GM19035 (cell line): Measurements from ENCODE around the gene TPM2.
"Not testable (repeated sequence)": the region's sequence is repeated elsewhere in the genome, so short reads cannot be mapped to it uniquely, and the experiment has no call there.

Experiments
- ATAC-seq: cut with Tn5 transposase; IDR thresholded peaks from one replicate; pipeline ENCODE4 v1.9.1; 2021; ENCODE audit not compliant: unreplicated experiment

Gene TPM2

DNA sequence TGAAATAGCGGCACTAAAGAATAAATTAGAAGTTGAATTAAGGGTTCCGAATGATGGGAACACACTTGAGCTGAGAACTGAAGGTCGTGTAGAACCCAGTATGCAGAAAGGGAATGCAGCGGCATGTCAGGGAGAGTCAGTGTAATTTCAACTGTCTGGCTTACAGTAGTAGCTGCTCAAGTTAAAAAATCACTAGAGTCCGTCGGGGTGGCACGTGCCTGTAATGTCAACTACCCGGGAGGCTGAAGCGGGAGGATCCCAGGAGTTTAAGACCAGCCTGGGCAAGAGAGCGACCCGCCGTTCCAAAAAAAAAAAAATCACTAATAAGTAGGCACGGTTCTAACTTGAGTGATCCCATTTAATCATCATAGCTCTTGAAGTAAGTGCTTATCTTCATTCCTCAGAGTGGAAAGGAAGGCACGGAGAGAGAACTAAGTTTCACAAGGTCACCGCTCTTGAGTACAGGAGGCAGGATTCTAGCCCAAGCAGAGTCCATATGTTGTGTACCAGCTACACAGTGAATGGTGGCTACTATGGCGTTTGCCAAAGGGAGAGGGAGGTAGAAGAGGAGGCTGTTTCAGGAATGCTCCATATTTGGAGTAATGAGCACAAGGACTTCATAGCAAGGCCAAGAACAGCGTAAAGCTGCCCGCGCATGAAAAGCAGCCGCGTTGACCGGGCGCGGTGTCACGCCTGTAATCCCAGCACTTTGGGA lies 32.7 kb downstream of the TPM2 start:
- no peak for ATAC-seq

DNA sequence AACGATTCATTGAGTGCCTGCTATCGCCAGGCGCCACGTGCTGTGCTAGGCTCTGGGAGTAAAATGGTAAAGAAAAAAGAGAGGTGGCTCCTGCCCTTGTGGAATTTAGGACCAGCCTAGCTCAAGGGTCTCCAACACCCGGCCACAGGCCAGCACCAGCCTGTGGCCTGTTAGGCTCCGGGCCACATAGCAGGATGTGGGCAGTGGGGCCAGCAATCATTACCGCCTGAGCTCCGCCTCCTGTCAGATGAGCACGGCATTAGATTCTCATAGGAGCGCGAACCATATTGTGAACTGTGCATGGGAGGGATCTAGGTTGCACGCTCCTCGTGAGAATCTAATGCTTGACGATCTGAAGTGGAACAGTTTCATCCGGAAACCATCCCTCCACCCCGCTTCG lies 33.4 kb downstream of the TPM2 start:
- no peak for ATAC-seq

DNA sequence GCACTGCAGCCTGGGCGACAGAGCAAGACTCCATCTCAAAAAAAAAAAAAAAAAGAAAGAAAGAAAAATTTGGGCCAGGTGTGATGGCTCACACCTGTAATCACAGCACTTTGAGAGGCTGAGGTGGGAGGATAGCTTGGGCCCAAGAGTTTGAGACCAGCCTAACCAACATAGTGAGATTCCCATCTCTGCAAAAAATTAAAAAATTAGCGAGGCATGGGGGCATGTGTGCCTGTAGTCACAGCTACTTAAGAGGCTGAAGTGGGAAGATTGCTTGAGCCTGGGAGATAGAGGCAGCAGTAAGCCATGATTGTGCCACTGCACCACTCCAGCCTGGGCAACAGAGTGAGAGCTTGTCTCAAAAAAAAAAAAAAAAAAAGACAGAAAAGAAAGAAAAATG lies 36.1 kb downstream of the TPM2 start:
- no peak for ATAC-seq

DNA sequence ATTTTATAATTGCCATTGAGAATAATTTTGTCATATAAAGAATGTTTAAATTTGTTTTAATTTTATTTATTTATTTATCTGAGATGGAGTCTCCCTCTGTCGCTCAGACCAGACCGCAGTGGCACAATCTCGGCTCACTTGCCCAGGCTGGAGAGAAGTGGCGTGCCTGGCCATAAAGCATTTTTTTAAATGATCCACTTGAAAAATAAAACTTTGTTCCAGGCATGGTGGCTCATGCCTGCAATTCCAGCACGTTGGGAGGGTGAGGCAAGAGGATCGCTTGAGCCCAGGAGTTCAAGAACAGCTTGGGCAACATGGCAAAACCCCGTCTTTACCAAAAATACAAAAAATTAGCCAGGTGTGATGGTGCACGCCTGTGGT lies 36.9 kb downstream of the TPM2 start:
- ATAC-seq, result no peak

DNA sequence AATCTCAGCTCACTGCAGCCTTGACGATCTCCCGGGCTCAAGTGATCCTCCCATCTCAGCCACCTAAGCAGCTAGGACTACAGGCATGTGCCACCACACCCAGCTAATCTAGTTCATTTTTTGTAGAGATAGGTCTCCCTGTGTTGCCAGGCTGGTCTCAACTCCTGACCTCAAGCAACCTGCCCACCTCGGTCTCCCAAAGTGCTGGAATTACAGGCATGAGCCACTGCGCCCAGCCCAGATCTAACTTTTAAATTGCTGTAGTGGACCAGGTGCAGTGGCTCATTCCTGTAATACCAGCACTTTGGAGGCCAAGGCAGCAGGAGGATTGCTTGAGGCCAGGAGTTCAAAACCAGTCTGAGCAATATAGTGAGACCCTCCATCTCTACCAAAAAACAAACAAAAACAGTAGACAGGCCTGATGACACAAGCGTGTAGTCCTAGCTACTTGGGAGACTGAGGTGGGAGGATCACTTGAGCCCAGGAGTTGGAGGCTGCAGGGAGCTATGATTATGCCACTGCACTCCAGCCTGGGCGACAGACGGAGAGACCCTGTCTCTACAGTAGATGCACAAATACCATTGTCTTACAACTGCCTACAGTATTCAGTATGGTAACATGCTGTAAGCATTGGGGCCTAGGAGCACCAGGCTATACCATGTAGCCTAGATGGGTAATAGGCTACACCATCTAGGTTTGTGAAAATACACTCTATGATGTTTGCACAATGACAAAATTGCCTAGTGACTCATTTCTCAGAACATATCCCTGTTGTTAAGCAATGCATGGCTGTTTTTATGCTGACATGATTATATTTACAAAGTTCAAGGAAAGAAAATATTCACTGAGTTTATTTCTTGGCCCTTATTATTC lies 37.5 kb downstream of the TPM2 start:
- ATAC-seq, result no peak

DNA sequence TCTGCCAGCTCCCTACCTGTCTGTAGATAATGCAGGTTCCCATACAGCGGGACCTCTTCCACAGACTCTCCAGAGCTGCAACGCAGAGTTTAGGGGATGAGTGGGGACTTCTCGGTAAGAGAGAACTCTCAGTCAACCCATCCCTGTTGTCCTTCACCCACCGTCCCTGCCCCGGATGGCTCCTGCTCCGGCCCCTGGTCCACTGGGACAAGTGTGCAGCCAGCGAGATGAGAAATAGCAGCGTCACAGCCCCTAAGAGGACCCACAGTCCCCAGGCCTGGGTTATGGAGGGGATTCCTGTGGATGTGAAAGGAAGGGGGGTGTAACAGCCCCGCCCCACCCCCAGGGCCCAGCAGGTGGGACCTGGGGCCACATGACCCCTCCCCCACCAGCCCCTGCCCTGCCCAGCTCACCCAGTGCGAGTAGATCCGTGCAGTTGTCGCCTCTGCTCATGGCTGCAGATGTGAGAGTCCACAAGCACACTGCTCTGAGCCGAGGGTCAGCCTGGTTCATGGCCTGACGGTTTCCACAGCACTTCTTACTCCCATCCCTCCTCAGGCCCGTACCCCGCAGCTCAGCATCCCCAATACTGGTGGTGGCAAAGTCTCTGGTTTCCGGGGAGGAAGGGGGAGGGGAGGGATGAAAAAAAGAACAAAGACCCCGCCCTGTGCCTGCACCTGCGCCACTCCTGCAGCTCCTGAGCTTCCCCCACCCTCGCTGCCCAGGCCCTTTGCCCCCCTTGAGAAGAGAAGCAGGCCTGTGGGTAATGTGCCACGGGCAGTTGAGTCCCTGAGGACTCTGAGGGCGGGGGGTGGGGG lies 39.2 kb downstream of the TPM2 start, which contains the start of gene SIT1:
TSS of gene SIT1 (minus strand) at position 591 of the 818 bp plus-strand sequence. CDS start at position 513, 78 bp downstream.
- no peak for ATAC-seq

DNA sequence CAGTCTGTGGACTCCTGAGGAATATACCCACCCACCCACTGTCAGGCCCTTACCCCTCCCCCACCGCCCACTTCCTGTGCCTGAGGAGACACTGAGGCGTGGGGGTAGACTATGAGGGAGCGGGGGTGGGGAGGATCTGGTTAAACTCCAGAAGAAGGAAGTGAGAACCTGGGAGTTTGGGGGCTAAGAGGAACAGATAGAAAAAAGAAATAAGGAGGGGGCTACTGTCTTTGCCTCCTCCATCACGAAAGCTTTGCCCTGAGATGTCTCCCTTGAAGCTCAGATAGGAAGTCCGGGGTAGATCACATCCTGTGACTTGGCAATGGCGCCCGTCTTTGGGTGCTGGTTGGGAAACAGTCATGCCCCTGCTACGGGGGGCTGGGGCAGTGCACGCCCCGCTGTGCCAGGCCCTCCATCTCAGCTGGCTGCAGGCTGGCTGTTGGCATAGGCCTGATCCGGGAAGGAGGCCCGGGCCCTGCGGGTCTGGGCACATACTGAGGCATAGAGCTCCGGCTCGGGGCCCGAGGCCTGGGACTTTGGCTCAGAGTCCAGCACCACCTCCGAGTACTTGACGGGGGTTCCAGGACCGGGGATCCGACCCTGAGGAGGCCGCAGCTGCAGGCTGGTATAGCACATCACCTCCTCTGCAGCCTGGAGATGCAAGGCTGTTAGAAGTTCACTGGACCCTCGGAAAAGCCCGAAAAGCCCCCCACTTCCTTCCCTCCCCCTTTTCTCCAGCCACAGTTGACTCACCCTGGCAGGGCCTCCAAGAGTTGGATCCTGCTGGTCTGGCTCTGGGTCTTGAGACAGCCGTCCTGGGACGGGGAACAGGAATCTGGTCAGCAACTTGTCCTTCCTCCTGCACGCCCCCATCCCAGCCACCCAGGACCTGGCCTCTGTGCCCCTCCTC lies 40.0 kb downstream of the TPM2 start:
- no peak for ATAC-seq

DNA sequence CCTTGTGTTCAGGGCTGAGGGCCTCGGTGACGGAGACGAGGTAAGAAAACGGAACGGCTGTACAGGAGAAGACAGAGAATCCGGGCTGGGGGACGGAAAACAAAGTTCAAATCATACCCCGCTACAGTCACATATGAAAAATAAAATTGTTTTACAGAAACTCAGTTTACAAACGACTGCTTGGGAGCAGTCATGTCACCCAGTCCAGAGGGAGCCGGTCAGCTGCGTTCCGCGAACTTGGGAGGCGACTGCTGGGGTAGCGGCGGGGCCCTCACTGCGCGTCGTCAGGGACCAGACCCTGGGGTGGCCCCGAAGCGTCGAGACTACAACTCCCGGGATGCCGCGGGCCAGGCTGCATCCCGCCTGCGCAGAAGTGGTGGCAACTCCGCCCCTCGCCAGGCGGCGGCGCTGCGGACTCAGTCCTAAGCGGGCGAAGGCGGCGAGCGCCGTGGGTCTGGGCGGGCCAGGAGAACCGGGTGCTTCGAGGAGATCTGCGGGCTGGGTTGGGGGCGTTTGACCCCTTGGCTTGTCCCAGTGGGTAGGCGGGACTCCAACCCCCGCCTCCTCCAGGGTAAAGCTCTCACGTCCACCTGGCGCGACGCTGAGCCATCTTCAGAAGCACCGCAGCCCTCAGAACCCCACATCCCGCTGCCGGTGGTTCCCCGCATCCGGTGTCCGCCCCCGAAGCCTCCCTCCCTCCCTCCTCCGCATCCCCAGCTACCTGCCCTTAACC lies 43.0 kb downstream of the TPM2 start:
- ATAC-seq, result peak; percentile 84

DNA sequence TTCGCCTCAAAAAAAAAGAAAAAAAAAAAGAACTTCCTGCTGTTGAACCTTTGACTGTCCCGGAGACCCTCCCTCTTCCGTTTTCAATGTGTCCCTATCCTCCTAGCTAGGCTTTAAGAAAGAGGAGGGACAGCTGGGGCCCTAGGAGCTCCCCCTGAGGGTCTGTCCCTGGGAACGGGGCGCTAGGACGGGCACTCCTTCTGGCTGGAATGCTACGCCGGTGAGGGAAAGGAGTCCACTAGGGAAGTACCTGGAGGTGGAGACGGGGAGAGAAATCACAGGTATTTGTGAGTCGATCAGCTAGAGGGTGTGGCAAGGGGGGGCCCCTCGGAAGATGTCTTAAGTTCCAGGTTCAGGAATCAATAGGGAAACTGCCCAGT lies 43.6 kb downstream of the TPM2 start:
- no peak for ATAC-seq

DNA sequence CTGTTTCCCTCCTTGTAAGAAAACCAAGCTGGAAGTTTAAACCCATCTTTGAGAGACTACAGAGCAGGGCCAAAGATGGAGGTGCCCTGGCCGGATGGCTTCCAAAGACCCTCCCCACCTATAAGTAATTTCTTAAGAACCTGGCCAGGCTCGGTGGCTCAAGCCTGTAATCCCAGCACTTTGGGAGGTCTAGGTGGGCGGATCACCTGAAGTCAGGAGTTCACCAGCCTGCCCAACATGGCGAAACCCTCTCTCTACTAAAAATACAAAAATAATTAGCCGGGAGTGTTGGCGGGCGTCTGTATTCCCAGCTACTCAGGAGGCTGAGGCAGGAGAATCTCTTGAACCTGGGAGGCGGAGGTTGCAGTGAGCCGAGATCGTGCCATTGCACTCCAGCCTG lies 44.0 kb downstream of the TPM2 start:
- ATAC-seq, result not testable (repeated sequence)

DNA sequence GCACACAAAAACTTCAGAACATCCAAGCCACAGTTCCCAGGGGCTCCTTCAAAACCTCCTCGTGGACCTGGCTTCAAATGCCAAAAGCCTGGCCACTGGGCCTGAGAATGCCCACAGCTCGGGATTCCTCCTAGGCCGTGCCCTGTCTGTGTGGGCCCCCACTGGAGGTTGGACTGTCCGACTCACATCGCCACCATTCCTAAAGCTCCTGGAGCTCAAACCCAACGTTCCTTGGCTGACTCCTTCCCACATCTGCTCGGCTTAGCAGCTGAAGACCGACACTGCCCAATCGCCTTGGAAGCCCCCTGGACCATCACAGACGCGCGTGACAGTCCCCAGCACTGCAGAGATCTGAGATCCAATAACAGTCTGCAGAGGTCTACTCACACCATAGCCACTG lies 46.7 kb downstream of the TPM2 start:
- no peak for ATAC-seq

DNA sequence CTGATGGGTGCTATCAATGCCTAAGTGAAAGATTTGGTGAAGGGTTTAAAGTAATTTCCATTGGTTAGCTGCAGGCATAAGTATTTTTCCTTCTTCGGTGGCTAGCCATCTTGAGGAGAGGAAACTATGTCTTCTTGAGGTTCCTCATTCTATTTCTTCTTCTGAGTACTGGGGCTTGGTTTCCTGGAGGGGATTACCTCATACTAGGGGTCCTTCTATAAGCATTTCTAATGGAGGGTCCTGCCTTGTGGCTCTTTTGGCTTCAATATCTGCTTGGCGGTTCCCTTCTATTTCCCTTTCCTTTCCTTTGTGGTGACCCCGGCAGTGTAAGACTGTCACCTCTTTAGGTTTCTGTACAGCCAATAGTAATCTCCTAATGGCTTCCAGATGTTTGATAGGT lies 48.2 kb downstream of the TPM2 start:
- ATAC-seq, result not testable (repeated sequence)

DNA sequence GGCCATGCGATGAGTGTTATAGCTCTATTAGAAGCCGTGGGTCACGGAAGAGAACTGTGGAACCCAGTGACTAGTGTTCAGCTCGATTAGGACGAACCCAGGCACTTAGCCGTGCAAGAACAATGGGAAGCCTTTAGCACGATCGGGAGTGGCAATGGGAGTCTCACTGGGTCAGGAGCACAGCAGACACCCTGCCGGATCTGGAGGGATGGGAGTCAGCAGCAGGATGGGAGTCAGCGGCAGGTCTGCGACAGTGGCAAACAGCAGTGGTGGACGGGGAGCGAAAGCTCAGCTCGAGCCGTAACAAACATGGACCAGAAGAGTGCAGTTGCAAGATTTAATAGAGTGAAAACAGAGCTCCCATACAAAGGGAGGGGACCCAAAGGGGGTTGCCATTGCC lies 49.3 kb downstream of the TPM2 start:
- not testable (repeated sequence) for ATAC-seq

DNA sequence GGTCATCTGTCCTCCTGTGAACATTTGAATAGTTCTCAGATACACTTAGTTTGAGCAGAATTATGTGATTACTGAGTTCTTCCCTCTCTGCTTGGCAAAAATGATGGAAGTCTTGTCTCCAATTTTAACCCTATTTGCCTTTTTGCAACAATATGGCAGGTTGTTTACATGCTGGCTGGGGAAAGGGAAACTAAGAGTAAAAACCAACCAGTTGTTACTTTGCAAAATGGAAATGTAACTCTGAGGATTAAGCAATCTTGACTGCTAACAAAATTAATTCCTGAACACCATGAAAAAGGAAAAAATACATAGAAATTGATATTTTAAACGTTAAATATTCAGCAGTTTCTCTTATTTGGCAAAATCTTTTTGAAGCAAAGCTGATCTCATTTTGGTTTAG lies 50.1 kb downstream of the TPM2 start:
- no peak for ATAC-seq

DNA sequence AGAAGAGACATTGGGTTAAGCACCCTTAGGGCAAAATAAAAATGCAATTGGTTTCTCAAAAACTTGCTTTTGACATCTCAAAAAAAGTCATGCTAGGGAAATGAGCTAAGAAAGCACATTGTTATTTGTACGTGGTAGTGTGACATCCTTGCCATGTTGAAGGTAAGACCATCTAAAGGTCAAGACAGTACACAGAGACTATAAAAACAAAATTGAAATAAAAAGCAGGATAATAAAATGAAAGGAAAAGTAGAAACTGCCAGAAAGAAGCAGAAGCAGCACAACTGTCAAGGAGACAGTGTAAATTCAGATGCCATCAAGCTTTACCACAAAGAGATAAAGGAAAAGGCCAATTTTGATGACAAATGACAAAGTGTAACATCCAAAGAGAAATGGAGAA lies 50.5 kb downstream of the TPM2 start:
- not testable (repeated sequence) for ATAC-seq

DNA sequence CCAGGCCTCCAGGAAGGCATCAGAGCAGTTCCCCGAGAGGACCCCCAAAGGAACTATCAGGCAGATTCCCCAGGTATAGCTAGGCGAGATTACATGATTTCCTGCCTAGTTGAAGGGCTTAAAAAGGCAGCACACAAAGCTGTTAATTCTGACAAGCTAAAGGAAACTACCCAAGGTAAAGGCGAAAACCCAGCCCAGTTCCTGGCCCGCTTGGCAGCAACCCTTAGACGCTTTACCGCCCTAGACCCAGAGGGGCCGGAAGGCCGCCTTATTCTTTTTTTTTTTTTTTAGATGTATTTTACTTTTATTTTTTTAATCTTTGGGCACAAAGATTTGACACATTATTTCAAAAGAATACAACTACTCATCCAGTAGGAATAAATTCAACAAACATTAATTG lies 51.0 kb downstream of the TPM2 start:
- not testable (repeated sequence) for ATAC-seq

DNA sequence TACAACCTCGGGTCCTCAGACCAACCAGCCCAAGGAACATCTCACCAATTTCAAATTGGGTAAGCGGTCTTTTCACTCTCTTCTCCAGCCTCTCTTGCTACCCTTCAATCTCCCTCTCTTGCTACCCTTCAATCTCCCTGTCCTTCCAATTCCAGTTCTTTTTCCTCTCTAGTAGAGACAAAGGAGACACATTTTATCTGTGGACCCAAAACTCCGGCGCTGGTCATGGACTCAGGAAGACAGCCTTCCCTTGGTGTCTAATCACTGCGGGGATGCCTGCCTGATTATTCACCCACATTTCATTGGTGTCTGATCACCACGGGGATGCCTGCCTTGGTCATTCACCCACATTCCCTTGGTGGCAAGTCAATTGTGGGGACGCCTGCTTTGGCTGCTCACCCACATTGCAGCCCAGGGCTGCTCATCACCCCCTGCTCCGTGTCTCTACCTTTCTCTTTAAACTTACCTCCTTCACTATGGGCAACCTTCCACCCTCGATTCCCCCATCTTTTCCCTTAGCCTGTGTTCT lies 52.2 kb downstream of the TPM2 start:
- not testable (repeated sequence) for ATAC-seq

DNA sequence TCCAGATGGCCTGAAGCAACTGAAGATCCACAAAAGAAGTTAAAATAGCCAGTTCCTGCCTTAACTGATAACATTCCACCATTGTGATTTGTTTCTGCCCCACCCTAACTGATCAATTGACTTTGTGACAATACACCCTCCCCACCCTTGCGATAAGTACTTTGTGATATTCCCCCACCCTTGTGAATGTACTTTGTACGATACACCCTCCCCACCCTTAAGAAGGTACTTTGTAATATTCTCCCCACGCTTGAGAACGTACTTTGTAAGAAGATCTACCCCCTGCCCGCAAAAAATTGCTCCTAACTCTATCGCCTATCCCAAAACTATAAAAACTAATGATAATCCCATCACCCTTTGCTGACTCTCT lies 52.9 kb downstream of the TPM2 start:
- ATAC-seq, result not testable (repeated sequence)

DNA sequence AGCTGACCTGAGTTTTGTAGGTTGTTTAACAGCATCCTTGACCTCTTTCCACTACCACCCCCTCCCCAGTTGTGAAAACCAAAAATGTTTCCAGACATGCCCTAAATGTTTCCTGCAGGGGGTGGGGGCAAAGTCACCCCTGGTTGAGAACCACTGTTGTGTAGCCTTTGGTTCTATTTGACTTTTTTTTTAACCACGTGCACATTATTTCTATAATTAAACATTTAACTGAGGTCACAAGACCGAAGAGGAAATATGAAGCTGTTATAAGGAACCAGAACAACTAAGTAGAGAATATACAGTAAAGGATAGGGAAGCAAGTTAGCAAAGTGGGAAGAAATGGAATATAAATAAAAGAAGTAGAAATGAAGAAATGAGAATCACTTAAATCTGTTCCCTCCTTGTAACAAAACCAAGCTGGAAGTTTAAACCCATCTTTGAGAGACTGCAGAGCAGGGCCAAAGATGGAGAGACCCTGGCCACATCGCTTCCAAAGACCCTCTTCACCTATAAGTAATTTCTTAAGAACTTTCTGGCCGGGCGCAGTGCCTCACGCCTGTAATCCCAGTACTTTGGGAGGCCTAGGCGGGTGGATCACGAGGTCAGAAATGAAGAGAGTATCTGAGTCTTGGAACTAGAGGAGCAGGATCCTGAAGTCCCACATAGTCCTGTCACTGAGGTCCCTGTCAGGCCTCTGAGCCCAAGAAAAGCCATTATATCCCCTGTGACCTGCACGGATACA lies 53.4 kb downstream of the TPM2 start:
- ATAC-seq, result no peak
